ENCODE results near the gene TSC1.

DNA sequence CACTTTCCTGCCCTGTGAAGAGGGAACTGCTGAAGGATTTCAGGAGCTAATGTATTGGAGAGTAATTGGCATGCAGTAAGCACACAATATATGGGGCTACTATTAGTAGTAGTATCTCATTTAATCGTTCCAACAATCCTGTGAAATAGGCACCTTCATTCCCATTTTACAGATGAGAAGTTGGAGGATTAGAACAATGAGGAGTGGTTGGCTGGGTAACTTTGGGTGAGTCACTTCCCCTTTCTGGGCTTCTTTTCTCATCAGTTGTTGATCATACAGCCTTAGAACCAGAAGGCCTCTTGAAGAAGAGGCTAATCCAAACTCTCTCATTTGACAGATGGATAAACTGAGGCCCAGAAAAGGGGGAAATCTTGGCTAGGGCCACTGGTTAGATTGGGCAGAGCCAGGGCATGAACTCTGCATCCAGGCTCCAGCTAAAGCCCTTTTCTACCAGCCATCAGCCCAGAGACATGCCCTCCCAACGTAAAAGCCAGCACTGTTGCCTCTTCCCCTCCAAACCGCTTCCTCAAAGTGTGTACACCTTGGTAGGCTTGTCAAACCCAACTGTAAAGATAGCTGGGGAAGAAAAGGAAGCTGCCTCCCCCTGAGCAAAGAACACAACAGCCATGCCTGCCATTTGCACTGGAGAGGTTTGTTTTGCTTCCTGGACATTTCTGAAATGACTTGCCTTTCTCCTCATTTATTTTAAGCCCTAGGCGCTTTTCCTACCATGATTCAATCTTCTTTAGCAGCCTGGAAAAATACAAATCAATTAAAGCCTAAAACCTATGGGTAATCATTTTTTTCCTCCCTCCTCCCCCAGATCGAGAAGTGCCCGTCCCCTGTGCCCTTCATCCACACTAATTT, 64.7 kb downstream of the TSC1 start:
- TF ChIP-seq, protein P1, sequence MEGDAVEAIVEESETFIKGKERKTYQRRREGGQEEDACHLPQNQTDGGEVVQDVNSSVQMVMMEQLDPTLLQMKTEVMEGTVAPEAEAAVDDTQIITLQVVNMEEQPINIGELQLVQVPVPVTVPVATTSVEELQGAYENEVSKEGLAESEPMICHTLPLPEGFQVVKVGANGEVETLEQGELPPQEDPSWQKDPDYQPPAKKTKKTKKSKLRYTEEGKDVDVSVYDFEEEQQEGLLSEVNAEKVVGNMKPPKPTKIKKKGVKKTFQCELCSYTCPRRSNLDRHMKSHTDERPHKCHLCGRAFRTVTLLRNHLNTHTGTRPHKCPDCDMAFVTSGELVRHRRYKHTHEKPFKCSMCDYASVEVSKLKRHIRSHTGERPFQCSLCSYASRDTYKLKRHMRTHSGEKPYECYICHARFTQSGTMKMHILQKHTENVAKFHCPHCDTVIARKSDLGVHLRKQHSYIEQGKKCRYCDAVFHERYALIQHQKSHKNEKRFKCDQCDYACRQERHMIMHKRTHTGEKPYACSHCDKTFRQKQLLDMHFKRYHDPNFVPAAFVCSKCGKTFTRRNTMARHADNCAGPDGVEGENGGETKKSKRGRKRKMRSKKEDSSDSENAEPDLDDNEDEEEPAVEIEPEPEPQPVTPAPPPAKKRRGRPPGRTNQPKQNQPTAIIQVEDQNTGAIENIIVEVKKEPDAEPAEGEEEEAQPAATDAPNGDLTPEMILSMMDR (IDR thresholded peaks at IDR 0.05), result no peak
- TF ChIP-seq POLR2A (IDR thresholded peaks at IDR 0.05), result no peak

Data from uterus (tissue), 2 donors.